HEK293T (cell line): ENCODE results near the gene GABARAPL1.

Experiments used
- FOXK2 ChIP-seq: fragments of 450-650 bp; IDR thresholded peaks from 2 replicates; pipeline ENCODE4 v1.6.1; 2016; ENCODE audit warnings: mild to moderate bottlenecking
- FOXM1 ChIP-seq: fragments of 450-650 bp; IDR thresholded peaks from 2 replicates; pipeline ENCODE4 v1.6.1; 2017; ENCODE audit warnings: mild to moderate bottlenecking, borderline replicate concordance
- LEF1 ChIP-seq: fragments of 450-650 bp; IDR thresholded peaks from 2 replicates; pipeline ENCODE4 v1.6.1; 2017; ENCODE audit warnings: mild to moderate bottlenecking, borderline replicate concordance
- SP1 ChIP-seq: fragments of 450-650 bp; IDR thresholded peaks from 2 replicates; pipeline ENCODE4 v1.6.1; 2017

DNA sequence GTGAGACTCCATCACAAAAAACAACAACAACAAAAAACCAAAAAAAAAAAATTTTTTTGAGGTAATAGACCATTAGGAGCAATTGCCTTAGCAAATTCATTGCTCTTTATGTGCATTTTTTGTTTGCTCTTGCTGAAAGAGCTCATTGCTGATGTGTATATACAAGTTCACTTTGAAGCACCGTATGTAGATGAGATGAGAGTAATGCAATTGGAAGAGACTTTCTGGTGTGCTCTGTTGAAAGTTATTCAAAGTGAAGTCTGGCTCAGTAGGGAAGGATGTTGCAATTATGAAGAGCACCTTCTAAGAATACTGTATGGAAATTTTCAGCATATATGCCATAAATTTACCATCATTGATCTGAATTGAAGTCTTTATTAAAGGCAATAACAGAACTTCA lies 48.2 kb downstream of the GABARAPL1 start:
- TF ChIP-seq FOXK2 (no peak), FOXM1 (no peak), SP1 (no peak), LEF1 (no peak)
